Left lung (tissue), 14 donors: Measurements from ENCODE around the gene ZNF821. TPM values are rescaled to one million over a fixed set of nuclear protein-coding genes. Genes with fewer than 3 reads are reported as not detected.

Experiments
- ATAC-seq: fragments of 200-7000 bp; cut with Tn5 transposase; one replicate; pipeline ENCODE4 v1.9.1; 2020; ENCODE audit warnings: moderate library complexity
- DNase-seq, 4 donors: peaks; one replicate each; pipeline ENCODE4 v3.0.0-alpha.2; 2013 to 2020
- H3K27ac ChIP-seq, 2 donors: fragments of 200-600 bp; sonication (generic) in 1 of 2; one replicate each; pipeline versions ENCODE4 v1.5.0 to v1.8.0; 2020 to 2021
- H3K27me3 ChIP-seq, 2 donors: fragments of 200-600 bp; sonication (generic) in 1 of 2; one replicate each; pipeline versions ENCODE4 v1.5.0 to v1.8.0; 2020 to 2021
- H3K36me3 ChIP-seq, 2 donors: fragments of 200-600 bp; sonication (generic) in 1 of 2; one replicate each; pipeline versions ENCODE4 v1.5.0 to v1.8.0; 2020 to 2021
- H3K4me1 ChIP-seq, 2 donors: fragments of 200-600 bp; one replicate each; pipeline ENCODE4 v1.8.0; 2021
- H3K4me3 ChIP-seq, 2 donors: fragments of 200-600 bp; sonication (generic) in 1 of 2; one replicate each; pipeline versions ENCODE4 v1.5.0 to v1.8.0; 2020 to 2021; ENCODE audit warnings: mild to moderate bottlenecking in 1 of 2
- H3K9me3 ChIP-seq, 2 donors: fragments of 200-600 bp; sonication (generic) in 1 of 2; one replicate each; pipeline versions ENCODE4 v1.5.0 to v1.8.0; 2020 to 2021
- intact Hi-C, 2 donors: fragments of 100-400 bp; cut with DNase I; formaldehyde crosslinking; loops; one replicate each; pipeline versions ENCODE4 v1.11.2 to v1.14.2; 2022
- long read RNA-seq, 12 donors: library from polyadenylated mRNA in 2 of 12; unstranded in 2 of 12; transcript quantifications; one replicate each; pipeline ENCODE4 v2.0.0 and lab custom pipeline, GENCODE V29; 2019 to 2026
- polyA plus RNA-seq, 6 donors: library from polyadenylated mRNA; unstranded; fragments of 120-200 nt; gene quantifications; one replicate each; pipeline ENCODE4 v1.2.1, GENCODE V29; 2013; ENCODE audit not compliant: insufficient read length in 6 of 6
- total RNA-seq, 2 donors: library from RNA; stranded (reverse); fragmentation: NEBNext Ultra II Directional; extraction: Animal tissue kit (Norgen Biotek cat#: 25700); gene quantifications; one replicate each; pipeline ENCODE4 v1.2.1, GENCODE V29; 2021
- TF ChIP-seq, protein P1 (sequence below), 2 donors: fragments of 200-600 bp; sonication (generic) in 1 of 2; IDR thresholded peaks; one replicate each; pipeline versions ENCODE4 v1.5.0 to v1.8.0; 2021; ENCODE audit warnings: antibody characterized with exemption in 2 of 2
- donor health status: DM: no; HTN: yes; CAD: no.
- donor health status: DM: no; HTN: no; CAD: no.

The ZNF821 gene
- total RNA-seq (1 to 10 TPM; 5.3 to 6.6 TPM), polyA plus RNA-seq (10 to 100 TPM; 20.2 to 24.7 (median 21.9) TPM)
- long read RNA-seq, donor 1, partial matches to known transcripts = 61 of 113 reads
- long read RNA-seq, donor 1, other reads (novel, unspliced or antisense) = 45 of 113 reads
- long read RNA-seq, donor 2, partial matches to known transcripts = 0 of 5 reads
- long read RNA-seq, donor 2, other reads (novel, unspliced or antisense) = 0 of 5 reads
- long read RNA-seq, donor 3 = 0 reads
- long read RNA-seq, donor 4, partial matches to known transcripts = 0 of 4 reads
- long read RNA-seq, donor 4, other reads (novel, unspliced or antisense) = 2 of 4 reads
- long read RNA-seq, donor 5, partial matches to known transcripts = 0 of 2 reads
- long read RNA-seq, donor 5, other reads (novel, unspliced or antisense) = 0 of 2 reads
- long read RNA-seq, donor 6 = 0 reads
- long read RNA-seq, donor 7, partial matches to known transcripts = 6 of 31 reads
- long read RNA-seq, donor 7, other reads (novel, unspliced or antisense) = 25 of 31 reads
- long read RNA-seq, donor 8, partial matches to known transcripts = 0 of 2 reads
- long read RNA-seq, donor 8, other reads (novel, unspliced or antisense) = 0 of 2 reads
- long read RNA-seq, donor 9 = 0 reads
- long read RNA-seq, donor 10, partial matches to known transcripts = 1 of 4 reads
- long read RNA-seq, donor 10, other reads (novel, unspliced or antisense) = 2 of 4 reads
- long read RNA-seq, donor 11 = 0 reads
- long read RNA-seq, donor 12 = 0 reads

- peaks cover 0 to 48% of the 10 kb centered on the region in 2 donors for H3K4me1 ChIP-seq
- peak within 1 kb of the TSS; percentile 82 to 92 for H3K27ac ChIP-seq
- no peaks in the 10 kb centered on the region for H3K9me3 ChIP-seq
- H3K36me3 ChIP-seq = peaks cover 0 to 3% of the 10 kb centered on the region in 2 donors
- DNase-seq (peak; percentile 78 to 95 (median 88)), ATAC-seq (peak; percentile 92)
- peak within 1 kb of the TSS; percentile 91 to 97 for H3K4me3 ChIP-seq
- intact Hi-C loops = no loop called here
- TF ChIP-seq, protein P1, sequence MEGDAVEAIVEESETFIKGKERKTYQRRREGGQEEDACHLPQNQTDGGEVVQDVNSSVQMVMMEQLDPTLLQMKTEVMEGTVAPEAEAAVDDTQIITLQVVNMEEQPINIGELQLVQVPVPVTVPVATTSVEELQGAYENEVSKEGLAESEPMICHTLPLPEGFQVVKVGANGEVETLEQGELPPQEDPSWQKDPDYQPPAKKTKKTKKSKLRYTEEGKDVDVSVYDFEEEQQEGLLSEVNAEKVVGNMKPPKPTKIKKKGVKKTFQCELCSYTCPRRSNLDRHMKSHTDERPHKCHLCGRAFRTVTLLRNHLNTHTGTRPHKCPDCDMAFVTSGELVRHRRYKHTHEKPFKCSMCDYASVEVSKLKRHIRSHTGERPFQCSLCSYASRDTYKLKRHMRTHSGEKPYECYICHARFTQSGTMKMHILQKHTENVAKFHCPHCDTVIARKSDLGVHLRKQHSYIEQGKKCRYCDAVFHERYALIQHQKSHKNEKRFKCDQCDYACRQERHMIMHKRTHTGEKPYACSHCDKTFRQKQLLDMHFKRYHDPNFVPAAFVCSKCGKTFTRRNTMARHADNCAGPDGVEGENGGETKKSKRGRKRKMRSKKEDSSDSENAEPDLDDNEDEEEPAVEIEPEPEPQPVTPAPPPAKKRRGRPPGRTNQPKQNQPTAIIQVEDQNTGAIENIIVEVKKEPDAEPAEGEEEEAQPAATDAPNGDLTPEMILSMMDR (IDR thresholded peaks at IDR 0.05) = peak in 1 of 2 donors; percentile 32
- H3K27me3 ChIP-seq = no peaks in the 10 kb centered on the region
These were observed at the start of gene ZNF821 for GRCh38 chr16:71883849-71884638. ZNF821 (minus strand) TSS chr16:71884182; CDS start chr16:71879946, 4,236 bp downstream.

DNA sequence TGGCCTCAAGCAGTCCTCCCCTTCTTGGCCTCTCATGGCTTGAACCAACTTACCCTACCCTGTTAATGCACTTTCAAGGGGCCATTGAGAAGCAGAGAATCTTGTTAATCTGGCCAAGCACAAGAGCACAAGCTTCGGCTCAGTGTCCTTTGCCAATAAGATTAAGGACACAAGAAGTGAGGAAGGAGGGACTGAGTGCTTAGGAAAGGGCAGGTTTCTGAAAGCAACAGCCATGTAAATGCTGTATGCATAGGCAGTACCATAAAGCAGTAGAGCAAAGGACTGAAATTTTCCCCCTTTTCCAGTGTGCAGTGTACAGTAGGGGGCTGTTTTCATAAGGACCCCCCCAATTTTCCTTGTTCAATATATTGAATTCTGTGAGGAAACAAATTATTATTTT, 49.0 kb upstream of the ZNF821 start:
- no peak overlapping the region for H3K27ac ChIP-seq
- no peak overlapping the region for H3K4me3 ChIP-seq
- no peaks in the 10 kb centered on the region for H3K9me3 ChIP-seq
- DNase-seq = no peak
- ATAC-seq = no peak
- intact Hi-C loops = no loop called here
- peaks cover 0 to 15% of the 10 kb centered on the region in 2 donors for H3K4me1 ChIP-seq
- no peaks in the 10 kb centered on the region for H3K27me3 ChIP-seq
- H3K36me3 ChIP-seq = peaks cover 3 to 50% of the 10 kb centered on the region in 2 donors
- TF ChIP-seq, protein P1 (IDR thresholded peaks at IDR 0.05) = no peak

DNA sequence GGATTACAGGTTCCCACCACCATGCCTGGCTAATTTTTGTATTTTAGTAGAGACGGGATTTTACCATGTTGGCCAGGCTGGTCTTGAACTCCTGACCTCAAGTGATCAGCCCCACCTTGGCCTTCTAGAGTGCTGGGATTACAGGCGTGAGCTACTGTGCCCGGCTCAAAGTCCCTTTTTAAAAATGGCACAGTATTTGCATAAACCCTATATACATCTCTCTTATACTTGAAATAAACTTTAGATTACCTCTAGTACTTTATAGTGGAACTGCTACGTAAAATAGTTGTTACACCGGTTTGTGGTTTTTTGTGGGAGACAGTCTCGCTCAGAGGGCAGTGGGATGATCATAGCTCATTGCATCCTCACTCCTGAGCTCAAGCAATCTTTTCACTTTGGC, 47.6 kb upstream of the ZNF821 start:
- Histone ChIP-seq H3K36me3 (peaks cover 3 to 64% of the 10 kb centered on the region in 2 donors), H3K4me1 (peaks cover 11 to 29% of the 10 kb centered on the region in 2 donors), H3K27ac (no peak overlapping the region), H3K4me3 (no peak overlapping the region), H3K9me3 (no peaks in the 10 kb centered on the region), H3K27me3 (no peaks in the 10 kb centered on the region)
- TF ChIP-seq, protein P1 (IDR thresholded peaks at IDR 0.05) = no peak
- no peak for ATAC-seq
- intact Hi-C loops = no loop called here
- DNase-seq = no peak

GRCh38 chr16:71931001-71931400, 47.0 kb upstream of the ZNF821 start:
- intact Hi-C loops = no loop called here
- no peak overlapping the region for H3K27ac ChIP-seq
- TF ChIP-seq, protein P1 (IDR thresholded peaks at IDR 0.05) = no peak
- H3K27me3 ChIP-seq = no peaks in the 10 kb centered on the region
- H3K9me3 ChIP-seq = no peaks in the 10 kb centered on the region
- ATAC-seq (no peak), DNase-seq (no peak)
- peaks cover 3 to 70% of the 10 kb centered on the region in 2 donors for H3K36me3 ChIP-seq
- no peak overlapping the region for H3K4me3 ChIP-seq
- peaks cover 13 to 35% of the 10 kb centered on the region in 2 donors for H3K4me1 ChIP-seq
